Neuronal stem cell (in vitro differentiated cells): ENCODE measurements around the gene TNRC6B.

Experiments used
- DNase-seq: peaks from one replicate; pipeline ENCODE4 v3.0.0-alpha.2; 2013; ENCODE audit warnings: low spot score
- H2AFZ ChIP-seq: one replicate; pipeline ENCODE4 v1.6.1; 2013; ENCODE audit warnings: mild to moderate bottlenecking, low read length, inconsistent platforms
- H2AK5ac ChIP-seq: 2 replicates; pipeline ENCODE4 v1.6.1; 2013; ENCODE audit warnings: low read depth, mild to moderate bottlenecking, inconsistent platforms, low read length, moderate library complexity, mixed read lengths
- H2BK120ac ChIP-seq: 2 replicates; pipeline ENCODE4 v1.6.1; 2013; ENCODE audit warnings: low read depth, mild to moderate bottlenecking, inconsistent platforms, low read length, moderate library complexity, mixed read lengths
- H2BK12ac ChIP-seq: one replicate; pipeline ENCODE4 v1.6.1; 2013; ENCODE audit warnings: low read length, inconsistent platforms
- H2BK15ac ChIP-seq: 2 replicates; pipeline ENCODE4 v1.6.1; 2013; ENCODE audit warnings: mild to moderate bottlenecking, low read length, inconsistent platforms, mixed read lengths
- H2BK5ac ChIP-seq: one replicate; pipeline ENCODE4 v1.6.1; 2013; ENCODE audit warnings: inconsistent platforms, mild to moderate bottlenecking, low read length, moderate library complexity
- H3K14ac ChIP-seq: one replicate; pipeline ENCODE4 v1.6.1; 2013; ENCODE audit warnings: low read length, inconsistent platforms
- H3K18ac ChIP-seq: 2 replicates; pipeline ENCODE4 v1.6.1; 2013; ENCODE audit warnings: low read length, inconsistent platforms
- H3K23ac ChIP-seq: 2 replicates; pipeline ENCODE4 v1.6.1; 2013; ENCODE audit warnings: low read depth, mild to moderate bottlenecking, mixed read lengths, low read length, inconsistent platforms; ENCODE audit not compliant: poor library complexity
- H3K27ac ChIP-seq: replicated peaks from 3 replicates; pipeline ENCODE4 v1.5.1; 2013; ENCODE audit warnings: low read length, inconsistent platforms
- H3K27me3 ChIP-seq, 3 experiments: 2 replicates each; pipeline ENCODE4 v1.6.1; 2013; ENCODE audit warnings: low read length in 3 of 3, mild to moderate bottlenecking in 2 of 3, inconsistent platforms in 1 of 3, low read depth in 1 of 3, mixed read lengths in 1 of 3, moderate library complexity in 1 of 3; ENCODE audit not compliant: control insufficient read depth in 3 of 3, insufficient read depth in 3 of 3
- H3K36me3 ChIP-seq, 2 donors: replicated peaks in 1 of 2; 2 replicates each; pipeline ENCODE4 v1.6.1; 2013; ENCODE audit warnings: low read length in 2 of 2; ENCODE audit not compliant: control insufficient read depth in 2 of 2, insufficient read depth in 2 of 2
- H3K4ac ChIP-seq: 2 replicates; pipeline ENCODE4 v1.6.1; 2013; ENCODE audit warnings: inconsistent platforms, mild to moderate bottlenecking, low read length, moderate library complexity
- H3K4me1 ChIP-seq, 2 donors: 1 replicate in 1 of 2; 2 replicates in 1 of 2; pipeline ENCODE4 v1.6.1; 2013; ENCODE audit warnings: low read length in 2 of 2, low read depth in 1 of 2; ENCODE audit not compliant: control insufficient read depth in 2 of 2, insufficient read depth in 1 of 2
- H3K4me2 ChIP-seq: one replicate; pipeline ENCODE4 v1.6.1; 2013; ENCODE audit warnings: mild to moderate bottlenecking, low read length, inconsistent platforms; ENCODE audit not compliant: insufficient read depth, poor library complexity, severe bottlenecking
- H3K4me3 ChIP-seq, 2 donors: 2 replicates each; pipeline ENCODE4 v1.5.1; 2013; ENCODE audit warnings: low read length in 2 of 2, mild to moderate bottlenecking in 2 of 2, inconsistent platforms in 1 of 2, moderate library complexity in 1 of 2
- H3K79me1 ChIP-seq: one replicate; pipeline ENCODE4 v1.6.1; 2013; ENCODE audit warnings: low read depth, mild to moderate bottlenecking, inconsistent platforms, low read length, moderate library complexity
- H3K9ac ChIP-seq: one replicate; pipeline ENCODE4 v1.6.1; 2013; ENCODE audit warnings: mild to moderate bottlenecking, low read depth, low read length, inconsistent platforms; ENCODE audit not compliant: poor library complexity
- H3K9me3 ChIP-seq, 2 donors: replicated peaks in 1 of 2; 2 replicates each; pipeline versions ENCODE3 to v1.6.1; 2013; ENCODE audit warnings: low read length in 2 of 2, mild to moderate bottlenecking in 2 of 2, inconsistent platforms in 1 of 2, low read depth in 1 of 2, mixed read lengths in 1 of 2, moderate library complexity in 1 of 2; ENCODE audit not compliant: control insufficient read depth in 2 of 2, insufficient read depth in 1 of 2
- H4K8ac ChIP-seq: one replicate; pipeline ENCODE4 v1.6.1; 2013; ENCODE audit warnings: low read depth, mild to moderate bottlenecking, inconsistent platforms, low read length, moderate library complexity
- H4K91ac ChIP-seq: one replicate; pipeline ENCODE4 v1.6.1; 2013; ENCODE audit warnings: low read length, low read depth, mild to moderate bottlenecking, inconsistent platforms; ENCODE audit not compliant: poor library complexity
- WGBS, 2 donors: extraction: QIAGEN DNeasy Blood & Tissue Kit; methylation state at CpG; one replicate each; pipeline ENCODE4 v1.1.7; 2013; ENCODE audit warnings: missing lambda C conversion rate in 2 of 2, mixed read lengths in 1 of 2; ENCODE audit not compliant: insufficient read length in 2 of 2, insufficient replicate concordance in 1 of 2; ENCODE audit errors: extremely low coverage in 2 of 2; 5-methylcytosine and 5-hydroxymethylcytosine counted together

Gene TNRC6B

DNA sequence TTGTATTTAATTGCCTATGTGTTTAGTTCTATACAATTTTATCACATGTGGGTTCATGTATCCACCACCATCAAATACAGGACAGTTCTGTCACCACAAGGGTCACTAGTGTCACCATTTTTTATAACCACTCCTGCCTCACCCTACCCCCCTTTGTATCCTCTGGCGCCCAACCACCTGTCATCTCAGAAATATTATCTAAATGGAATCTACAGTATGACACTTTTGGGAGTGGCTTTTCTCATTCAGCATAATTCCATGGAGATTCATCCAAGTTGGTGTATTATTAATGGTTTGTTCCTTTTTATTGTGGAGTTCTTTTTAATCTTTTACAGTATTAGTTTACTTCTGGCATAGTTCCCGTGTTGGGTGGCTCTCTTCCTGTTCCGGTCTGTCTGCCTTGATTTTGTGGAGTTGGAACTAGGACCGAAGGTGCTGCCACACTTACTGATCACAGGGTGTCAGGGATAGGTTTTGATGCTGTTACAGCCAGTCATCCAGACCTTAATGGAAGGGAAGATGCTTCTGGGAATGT, 58.5 kb downstream of the TNRC6B start:
- no CpG with 5 or more reads among the region's 4 CpGs for WGBS, 2 donors

DNA sequence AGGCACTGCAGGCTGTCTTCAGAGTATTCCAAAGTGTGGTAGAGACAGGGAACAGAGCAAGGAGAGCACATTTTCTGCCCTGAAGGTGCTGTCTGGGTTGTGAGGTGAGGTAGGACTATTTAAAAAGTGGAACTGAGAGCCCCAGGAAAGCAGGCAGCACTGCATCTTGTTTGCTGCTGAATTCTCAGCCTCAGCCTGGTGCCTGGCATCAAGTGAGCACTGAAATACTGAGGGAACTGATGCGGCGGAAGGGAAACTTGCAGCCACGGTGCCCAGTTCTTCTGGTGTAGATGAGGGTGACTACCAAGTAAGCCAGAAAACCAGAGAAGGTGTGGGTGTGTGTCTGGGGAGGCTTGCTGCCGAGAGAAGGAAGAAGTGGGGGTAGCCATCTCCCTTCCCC, 59.5 kb downstream of the TNRC6B start:
- no peaks in the 10 kb centered on the region for H3K27me3 ChIP-seq
- no peak overlapping the region for H3K4me2 ChIP-seq
- H2BK5ac ChIP-seq = no peak overlapping the region
- peaks cover 5 to 38% of the 10 kb centered on the region in 2 donors for H3K36me3 ChIP-seq
- H3K4ac ChIP-seq = no peak overlapping the region
- no peak overlapping the region for H4K91ac ChIP-seq
- H3K4me1 ChIP-seq = peaks cover 10 to 28% of the 10 kb centered on the region in 2 donors
- H2BK120ac ChIP-seq = no peak overlapping the region
- H4K8ac ChIP-seq = no peak overlapping the region
- DNase-seq = no peak
- no peak overlapping the region for H3K14ac ChIP-seq
- WGBS, 2 donors = no CpG with 5 or more reads among the region's 4 CpGs
- no peak overlapping the region for H2BK12ac ChIP-seq
- H3K27ac ChIP-seq = no peak overlapping the region
- H2AK5ac ChIP-seq = no peak overlapping the region
- H3K9ac ChIP-seq = no peak overlapping the region
- no peak overlapping the region for H3K23ac ChIP-seq
- no peak overlapping the region for H2AFZ ChIP-seq
- H3K18ac ChIP-seq = no peak overlapping the region
- H2BK15ac ChIP-seq = no peak overlapping the region
- peaks cover 0 to 1% of the 10 kb centered on the region in 2 donors for H3K9me3 ChIP-seq
- peaks cover 9% of the 10 kb centered on the region for H3K79me1 ChIP-seq
- H3K4me3 ChIP-seq = no peak overlapping the region

More for the DNA sequence above, 58.5 kb downstream of the TNRC6B start:
- Histone ChIP-seq H2BK120ac (no peak overlapping the region), H3K14ac (no peak overlapping the region), H3K4me3 (no peak overlapping the region), H4K8ac (no peak overlapping the region), H3K4me1 (peaks cover 10 to 24% of the 10 kb centered on the region in 2 donors), H3K27ac (no peak overlapping the region), H4K91ac (no peak overlapping the region), H3K23ac (no peak overlapping the region), H2AK5ac (no peak overlapping the region), H2BK15ac (no peak overlapping the region), H2AFZ (no peak overlapping the region), H2BK5ac (no peak overlapping the region), H3K79me1 (peaks cover 9% of the 10 kb centered on the region), H3K4me2 (no peak overlapping the region), H3K9me3 (peaks cover 0 to 1% of the 10 kb centered on the region in 2 donors), H3K36me3 (peaks cover 9 to 47% of the 10 kb centered on the region in 2 donors), H3K27me3 (no peaks in the 10 kb centered on the region), H3K4ac (no peak overlapping the region), H3K9ac (no peak overlapping the region), H3K18ac (no peak overlapping the region), H2BK12ac (no peak overlapping the region)
- DNase-seq = no peak

DNA sequence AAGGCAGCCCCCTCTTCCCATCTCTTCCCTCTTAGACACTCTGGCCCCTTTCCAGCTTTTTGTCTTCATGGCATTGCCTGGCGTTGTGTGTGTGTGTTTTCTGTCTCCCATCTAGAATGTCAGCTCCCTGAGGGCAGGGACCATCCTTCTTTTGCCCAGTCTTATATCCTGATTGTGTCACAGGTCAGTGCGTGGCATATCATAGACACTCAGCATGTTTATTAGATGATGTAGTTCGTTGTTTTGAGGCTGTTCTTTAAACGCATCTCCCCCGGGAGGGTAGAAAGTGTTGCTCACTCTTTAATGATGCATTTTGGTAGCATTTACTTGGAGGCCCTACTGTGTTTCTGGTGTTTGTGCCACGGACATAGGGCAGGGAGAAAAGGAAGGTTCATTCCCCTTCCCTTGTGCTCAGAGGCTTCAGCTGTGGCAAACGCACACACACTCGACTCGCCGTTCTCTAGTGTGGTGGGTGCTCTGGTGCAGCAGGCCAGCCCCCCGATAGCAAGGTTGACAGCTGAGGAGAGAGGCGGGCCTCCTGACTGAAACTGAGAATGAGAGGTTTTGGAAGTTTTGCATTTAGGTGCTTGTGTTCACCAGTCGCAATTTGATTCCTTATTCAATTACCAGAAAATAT, 60.2 kb downstream of the TNRC6B start:
- Histone ChIP-seq H2BK15ac (no peak overlapping the region), H2AFZ (no peak overlapping the region), H3K4me1 (peaks cover 10 to 28% of the 10 kb centered on the region in 2 donors), H4K8ac (no peak overlapping the region), H3K4ac (no peak overlapping the region), H3K4me3 (no peak overlapping the region), H3K18ac (no peak overlapping the region), H3K36me3 (peaks cover 4 to 34% of the 10 kb centered on the region in 2 donors), H3K27me3 (no peaks in the 10 kb centered on the region), H2BK120ac (no peak overlapping the region), H3K27ac (no peak overlapping the region), H3K9ac (no peak overlapping the region), H2AK5ac (no peak overlapping the region), H3K14ac (no peak overlapping the region), H3K9me3 (peaks cover 0 to 1% of the 10 kb centered on the region in 2 donors), H3K4me2 (no peak overlapping the region), H4K91ac (no peak overlapping the region), H2BK5ac (no peak overlapping the region), H3K79me1 (peaks cover 9% of the 10 kb centered on the region), H2BK12ac (no peak overlapping the region), H3K23ac (no peak overlapping the region)
- WGBS, 2 donors = no CpG with 5 or more reads among the region's 13 CpGs
- no peak for DNase-seq

- no peak overlapping the region for H2BK15ac ChIP-seq
- H3K27ac ChIP-seq = no peak overlapping the region
- no peak for DNase-seq
- no peak overlapping the region for H3K4me3 ChIP-seq
- WGBS, 2 donors = no CpG with 5 or more reads among the region's 16 CpGs
- H3K14ac ChIP-seq = no peak overlapping the region
- no peak overlapping the region for H3K4me2 ChIP-seq
- H3K9ac ChIP-seq = no peak overlapping the region
- peaks cover 0 to 1% of the 10 kb centered on the region in 2 donors for H3K9me3 ChIP-seq
- H2AK5ac ChIP-seq = no peak overlapping the region
- peaks cover 8% of the 10 kb centered on the region for H3K79me1 ChIP-seq
- H3K18ac ChIP-seq = no peak overlapping the region
- H3K23ac ChIP-seq = no peak overlapping the region
- H3K27me3 ChIP-seq = no peaks in the 10 kb centered on the region
- H3K36me3 ChIP-seq = peaks cover 3 to 31% of the 10 kb centered on the region in 2 donors
- H2AFZ ChIP-seq = no peak overlapping the region
- peaks cover 10 to 28% of the 10 kb centered on the region in 2 donors for H3K4me1 ChIP-seq
- H3K4ac ChIP-seq = no peak overlapping the region
- no peak overlapping the region for H2BK120ac ChIP-seq
- H4K91ac ChIP-seq = no peak overlapping the region
- H4K8ac ChIP-seq = no peak overlapping the region
- H2BK12ac ChIP-seq = no peak overlapping the region
- no peak overlapping the region for H2BK5ac ChIP-seq
Measured at GRCh38 chr22:40238425-40239344, 61.0 kb downstream of the TNRC6B start.
